GM21529 (cell line): ENCODE results near the gene DLEU7.
A peak's percentile ranks its signal among the peaks of the same experiment; 100 is the strongest.

ENCODE experiments used
- ATAC-seq: cut with Tn5 transposase; IDR thresholded peaks from one replicate; pipeline ENCODE4 v1.9.1; 2021; ENCODE audit not compliant: unreplicated experiment

The DLEU7 gene

GRCh38 chr13:50844084-50844875 lies 788 bp upstream of the DLEU7 start:
- no peak for ATAC-seq

- ATAC-seq = no peak
These were observed 569 bp downstream of the DLEU7 start for GRCh38 chr13:50842990-50843256.

- ATAC-seq = no peak
These were observed 1.1 kb downstream of the DLEU7 start for GRCh38 chr13:50842251-50842989.

- ATAC-seq = no peak
These were observed 1.7 kb downstream of the DLEU7 start for GRCh38 chr13:50841786-50842185.

- ATAC-seq = no peak
These were observed 3.2 kb downstream of the DLEU7 start for GRCh38 chr13:50840284-50840683.

GRCh38 chr13:50839828-50840227 lies 3.7 kb downstream of the DLEU7 start:
- ATAC-seq = no peak

- no peak for ATAC-seq
These were observed 4.8 kb downstream of the DLEU7 start for GRCh38 chr13:50838701-50839100.

GRCh38 chr13:50838031-50838430 lies 5.5 kb downstream of the DLEU7 start:
- no peak for ATAC-seq

GRCh38 chr13:50831512-50831911 lies 12.0 kb downstream of the DLEU7 start:
- no peak for ATAC-seq

- ATAC-seq = no peak
These were observed 13.6 kb downstream of the DLEU7 start for GRCh38 chr13:50829896-50830295.

- ATAC-seq = no peak
These were observed 14.3 kb downstream of the DLEU7 start for GRCh38 chr13:50829226-50829625.

GRCh38 chr13:50826035-50826434 lies 17.5 kb downstream of the DLEU7 start:
- no peak for ATAC-seq

GRCh38 chr13:50812242-50812641 lies 31.2 kb downstream of the DLEU7 start:
- ATAC-seq = no peak

- peak; percentile 99 for ATAC-seq
These were observed 32.5 kb downstream of the DLEU7 start for GRCh38 chr13:50810998-50811397.

GRCh38 chr13:50810468-50810867 lies 33.0 kb downstream of the DLEU7 start:
- no peak for ATAC-seq

GRCh38 chr13:50809133-50810090 lies 34.1 kb downstream of the DLEU7 start:
- no peak for ATAC-seq

GRCh38 chr13:50805805-50806204 lies 37.7 kb downstream of the DLEU7 start:
- no peak for ATAC-seq

GRCh38 chr13:50801087-50801931 lies 42.2 kb downstream of the DLEU7 start:
- ATAC-seq = peak; percentile 98

GRCh38 chr13:50800091-50800739 lies 43.3 kb downstream of the DLEU7 start:
- no peak for ATAC-seq

GRCh38 chr13:50798923-50799322 lies 44.6 kb downstream of the DLEU7 start:
- no peak for ATAC-seq
